SK-N-SH (cell line): ENCODE data around the gene SPG7. TPM values are rescaled to one million over a fixed set of nuclear protein-coding genes. Genes with fewer than 3 reads are reported as not detected.

Source experiments
- CTCF ChIA-PET: fragments of 300-600, 350-600 bp; formaldehyde crosslinking; extraction: SDS; loops from one replicate; lab custom pipeline; 2021; lab: Yijun Ruan, JAX
- POLR2A ChIA-PET: fragments of 350-600 bp; sonication (Branson Sonifier 250); formaldehyde crosslinking; extraction: SDS; loops from one replicate; lab custom pipeline; 2020; ENCODE audit warnings: antibody characterized with exemption, inconsistent platforms; lab: Yijun Ruan, JAX
- DNase-seq: peaks from one replicate; pipeline ENCODE4 v3.0.0; 2012
- H2AFZ ChIP-seq: fragments of 200-600 bp; sonication (generic); 2 replicates; pipeline ENCODE4 v1.8.1; 2016; ENCODE audit warnings: antibody characterized with exemption, mild to moderate bottlenecking, low read depth
- H3F3A ChIP-seq: fragments of 200-600 bp; sonication (generic); replicated peaks from 2 replicates; pipeline ENCODE3; 2016; ENCODE audit warnings: antibody characterized with exemption, mild to moderate bottlenecking; ENCODE audit not compliant: insufficient read depth
- H3K27ac ChIP-seq, 2 experiments: fragments of 200-500 bp in 1 of 2; fragments of 200-600 bp in 1 of 2; sonication (Bioruptor generic) in 1 of 2; sonication (generic), shearing (Covaris generic) in 1 of 2; 2 replicates each; pipeline versions ENCODE4 v1.5.1 to v1.6.1; 2014 to 2016; ENCODE audit warnings: low read depth in 2 of 2, inconsistent platforms in 1 of 2, low read length in 1 of 2, mild to moderate bottlenecking in 1 of 2, mixed read lengths in 1 of 2
- H3K27me3 ChIP-seq: fragments of 200-600 bp; sonication (generic), shearing (Covaris generic); 2 replicates; pipeline ENCODE4 v1.6.1; 2016; ENCODE audit warnings: mixed run types; ENCODE audit not compliant: insufficient read depth
- H3K36me3 ChIP-seq, 2 experiments: fragments of 200-500 bp in 1 of 2; fragments of 200-600 bp in 1 of 2; sonication (Bioruptor generic) in 1 of 2; sonication (generic) in 1 of 2; replicated peaks in 1 of 2; 2 replicates each; pipeline versions ENCODE3 to v1.5.1; 2014 to 2016; ENCODE audit warnings: low read length in 1 of 2, mild to moderate bottlenecking in 1 of 2; ENCODE audit not compliant: insufficient read depth in 2 of 2, control insufficient read depth in 1 of 2
- H3K4me1 ChIP-seq, 2 experiments: fragments of 200-500 bp in 1 of 2; fragments of 200-600 bp in 1 of 2; sonication (Bioruptor generic) in 1 of 2; sonication (generic), shearing (Covaris generic) in 1 of 2; 2 replicates each; pipeline versions ENCODE4 v1.5.1 to v1.6.1; 2014 to 2016; ENCODE audit warnings: low read depth in 1 of 2, low read length in 1 of 2, mixed run types in 1 of 2; ENCODE audit not compliant: insufficient read depth in 2 of 2, control insufficient read depth in 1 of 2
- H3K4me2 ChIP-seq: fragments of 200-600 bp; sonication (generic), shearing (Covaris generic); 2 replicates; pipeline ENCODE4 v1.6.1; 2017; ENCODE audit warnings: mixed run types
- H3K4me3 ChIP-seq, 2 experiments: fragments of 200-500 bp in 1 of 2; fragments of 200-600 bp in 1 of 2; sonication (Bioruptor generic) in 1 of 2; sonication (generic), shearing (Covaris generic) in 1 of 2; 2 replicates each; pipeline versions ENCODE4 v1.5.1 to v1.8.1; 2014 to 2016; ENCODE audit warnings: low read depth in 2 of 2, inconsistent platforms in 1 of 2, low read length in 1 of 2, mild to moderate bottlenecking in 1 of 2, mixed read lengths in 1 of 2, moderate library complexity in 1 of 2
- H3K79me2 ChIP-seq: fragments of 200-600 bp; sonication (generic); 2 replicates; pipeline ENCODE4 v1.8.1; 2017; ENCODE audit warnings: mild to moderate bottlenecking; ENCODE audit not compliant: insufficient read depth
- H3K9ac ChIP-seq: fragments of 200-600 bp; sonication (generic); 2 replicates; pipeline ENCODE4 v1.6.1; 2017; ENCODE audit warnings: mixed run types
- H3K9me2 ChIP-seq: fragments of 200-600 bp; sonication (generic); 2 replicates; pipeline ENCODE4 v1.6.1; 2017; ENCODE audit warnings: mixed run types
- H3K9me3 ChIP-seq: fragments of 200-600 bp; sonication (generic); 2 replicates; pipeline ENCODE4 v1.6.1; 2017; ENCODE audit warnings: mixed run types, mild to moderate bottlenecking, moderate library complexity
- H4K20me1 ChIP-seq: fragments of 200-600 bp; sonication (generic); 2 replicates; pipeline ENCODE4 v1.6.1; 2017; ENCODE audit warnings: mild to moderate bottlenecking, mixed run types; ENCODE audit not compliant: insufficient read depth
- CHD2 ChIP-seq: fragments of 150-350 bp; IDR thresholded peaks from 2 replicates; pipeline ENCODE4 v1.6.1; 2018; ENCODE audit warnings: low read length; ENCODE audit not compliant: partially characterized antibody
- ELF1 ChIP-seq: IDR thresholded peaks from 2 replicates; pipeline ENCODE4 v1.4.0; 2012
- EP300 ChIP-seq, 2 experiments: IDR thresholded peaks; 2 replicates each; pipeline versions ENCODE4 v1.4.0 to v1.6.1; 2012; ENCODE audit warnings: borderline replicate concordance in 1 of 2, low read depth in 1 of 2, low read length in 1 of 2
- EZH2phosphoT487 ChIP-seq: fragments of 200-600 bp; sonication (generic); IDR thresholded peaks from 2 replicates; pipeline ENCODE4 v1.6.1; 2017; ENCODE audit warnings: low read depth, mixed run types, mild to moderate bottlenecking, antibody characterized with exemption, moderate library complexity, borderline replicate concordance
- FOSL2 ChIP-seq: IDR thresholded peaks from 2 replicates; pipeline ENCODE4 v1.4.0; 2012; ENCODE audit warnings: low read depth, mild to moderate bottlenecking, moderate library complexity, borderline replicate concordance
- GABPA ChIP-seq: IDR thresholded peaks from 2 replicates; pipeline ENCODE4 v1.4.0; 2012; ENCODE audit warnings: low read depth, mild to moderate bottlenecking
- MXI1 ChIP-seq: IDR thresholded peaks from 2 replicates; pipeline ENCODE4 v1.6.1; 2012; ENCODE audit warnings: mild to moderate bottlenecking, low read depth, low read length, improper control_type of control experiment
- NFIC ChIP-seq: IDR thresholded peaks from 2 replicates; pipeline ENCODE4 v1.4.0; 2012; ENCODE audit warnings: borderline replicate concordance
- RCOR1 ChIP-seq: fragments of 150-350 bp; IDR thresholded peaks from 2 replicates; pipeline ENCODE4 v1.6.1; 2017; ENCODE audit warnings: antibody characterized with exemption, low read length
- RFX5 ChIP-seq: IDR thresholded peaks from 2 replicates; pipeline ENCODE4 v1.6.1; 2012; ENCODE audit warnings: mild to moderate bottlenecking, improper control_type of control experiment, low read length
- RXRA ChIP-seq: IDR thresholded peaks from 2 replicates; pipeline ENCODE4 v1.4.0; 2012; ENCODE audit warnings: low read depth, mild to moderate bottlenecking, borderline replicate concordance
- SIN3A ChIP-seq: IDR thresholded peaks from 2 replicates; pipeline ENCODE4 v1.6.1; 2012; ENCODE audit warnings: low read depth, mild to moderate bottlenecking, low read length, moderate library complexity, borderline replicate concordance
- SMC3 ChIP-seq: IDR thresholded peaks from 2 replicates; pipeline ENCODE4 v1.6.1; 2012; ENCODE audit warnings: low read depth, low read length, improper control_type of control experiment
- TAF1 ChIP-seq: IDR thresholded peaks from 2 replicates; pipeline ENCODE4 v1.6.1; 2012; ENCODE audit warnings: low read depth, mild to moderate bottlenecking, low read length, moderate library complexity, borderline replicate concordance
- TEAD4 ChIP-seq: IDR thresholded peaks from 2 replicates; pipeline ENCODE4 v1.4.0; 2012; ENCODE audit warnings: mild to moderate bottlenecking, borderline replicate concordance; ENCODE audit not compliant: insufficient read depth
- WGBS: methylation state at CpG from one replicate; pipeline ENCODE4 v1.1.6; 2017; ENCODE audit warnings: low lambda C conversion rate; 5-methylcytosine and 5-hydroxymethylcytosine counted together
- polyA plus RNA-seq, 3 experiments: library from polyadenylated mRNA; depleted of rRNA; stranded (reverse); fragments of >200 nt; gene quantifications; 2 replicates each; pipeline ENCODE4 v1.2.3, GENCODE V29; 2012
- TF ChIP-seq, protein P1 (sequence below): fragments of 150-350 bp; IDR thresholded peaks from 2 replicates; pipeline ENCODE4 v1.6.1; 2016; ENCODE audit warnings: mild to moderate bottlenecking, low read depth, low read length
- TF ChIP-seq, protein P2 (sequence below): IDR thresholded peaks from 2 replicates; pipeline ENCODE4 v1.4.0; 2012; ENCODE audit warnings: low read depth
- TF ChIP-seq, protein P3 (sequence below): IDR thresholded peaks from 2 replicates; pipeline ENCODE4 v1.4.0; 2012; ENCODE audit warnings: low read depth, borderline replicate concordance
- TF ChIP-seq, protein P4 (sequence below): IDR thresholded peaks from 2 replicates; pipeline ENCODE4 v1.6.1; 2012; ENCODE audit warnings: mild to moderate bottlenecking, low read depth, low read length, moderate library complexity

Gene SPG7
- polyA plus RNA-seq, 1 of the 3 experiments (the other 2 are of a cell fraction), result 100 TPM

GRCh38 chr16:89600427-89600826, 92.2 kb downstream of the SPG7 start:
- WGBS, result 87% methylated on average over 10 of the region's 12 CpGs
- no peak overlapping the region for H3K9ac ChIP-seq
- H3K4me2 ChIP-seq, result no peak overlapping the region
- no peak overlapping the region for H3K4me3 ChIP-seq
- CTCF ChIA-PET, result interaction anchor here (1.3 to 2.1 kb wide), 4 partner anchors 9 to 41 kb away, joined by 3 to 15 read pairs (median 7); partner anchors contain the start of gene DPEP1
- no peaks in the 10 kb centered on the region for H3K9me2 ChIP-seq
- POLR2A ChIA-PET, result no interaction called here
- H2AFZ ChIP-seq, result no peak overlapping the region
- H3F3A ChIP-seq, result peaks cover 15% of the 10 kb centered on the region
- no peak overlapping the region for H3K27ac ChIP-seq
- H3K36me3 ChIP-seq, result no peaks in the 10 kb centered on the region
- H3K79me2 ChIP-seq, result no peaks in the 10 kb centered on the region
- no peaks in the 10 kb centered on the region for H3K27me3 ChIP-seq
- H3K9me3 ChIP-seq, result no peaks in the 10 kb centered on the region
- H3K4me1 ChIP-seq, result peaks cover 13 to 14% of the 10 kb centered on the region in 2 experiments; a peak in 3 of 4 replicates
- TF ChIP-seq EP300 (IDR thresholded peaks at IDR 0.05; ENCODE audit: borderline replicate concordance in 1 of 2, low read depth in 1 of 2, low read length in 1 of 2) (no peak), GABPA (no peak), SMC3 (no peak)
- no peaks in the 10 kb centered on the region for H4K20me1 ChIP-seq
- DNase-seq, result no peak

DNA sequence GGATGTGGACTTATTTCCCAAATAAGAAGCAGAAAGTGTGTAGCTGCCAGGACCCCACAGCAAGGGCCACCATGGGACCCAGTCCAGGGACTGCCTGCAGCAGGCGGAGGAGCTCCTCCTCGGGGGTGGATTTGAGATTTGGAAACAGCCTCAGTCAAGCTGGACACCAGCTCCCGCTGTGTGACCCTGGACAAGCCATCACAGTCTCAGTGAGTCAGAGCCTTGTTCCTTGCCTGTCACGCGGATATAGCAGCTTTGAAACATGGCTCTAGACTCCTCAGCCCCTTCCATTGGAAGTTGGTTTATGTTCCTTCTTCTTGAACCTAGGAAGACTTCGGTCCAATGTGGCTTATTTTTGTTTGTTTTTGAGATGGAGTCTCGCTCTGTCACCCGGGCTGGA, 92.8 kb downstream of the SPG7 start:
- no peaks in the 10 kb centered on the region for H3K9me2 ChIP-seq
- H4K20me1 ChIP-seq, result no peaks in the 10 kb centered on the region
- DNase-seq, result no peak
- H3K27me3 ChIP-seq, result no peaks in the 10 kb centered on the region
- no peak overlapping the region for H2AFZ ChIP-seq
- ChIA-PET CTCF (interaction anchor here (0.9 to 2.1 kb wide), 2 partner anchors 14 to 43 kb away, joined by 3 to 15 read pairs; partner anchors contain the start of gene DPEP1), POLR2A (no interaction called here)
- no peak overlapping the region for H3K4me2 ChIP-seq
- no peak overlapping the region for H3K27ac ChIP-seq
- H3K36me3 ChIP-seq, result no peaks in the 10 kb centered on the region
- no peaks in the 10 kb centered on the region for H3K79me2 ChIP-seq
- no peaks in the 10 kb centered on the region for H3K9me3 ChIP-seq
- no peak overlapping the region for H3K4me3 ChIP-seq
- peaks cover 15% of the 10 kb centered on the region for H3F3A ChIP-seq
- H3K4me1 ChIP-seq, result peaks cover 13 to 14% of the 10 kb centered on the region in 2 experiments; a peak in 3 of 4 replicates
- H3K9ac ChIP-seq, result no peak overlapping the region
- no peak for TF ChIP-seq TAF1
- TF ChIP-seq EZH2phosphoT487, result no peak
- TF ChIP-seq TEAD4, result no peak
- TF ChIP-seq RFX5, result no peak
- TF ChIP-seq, protein P1, sequence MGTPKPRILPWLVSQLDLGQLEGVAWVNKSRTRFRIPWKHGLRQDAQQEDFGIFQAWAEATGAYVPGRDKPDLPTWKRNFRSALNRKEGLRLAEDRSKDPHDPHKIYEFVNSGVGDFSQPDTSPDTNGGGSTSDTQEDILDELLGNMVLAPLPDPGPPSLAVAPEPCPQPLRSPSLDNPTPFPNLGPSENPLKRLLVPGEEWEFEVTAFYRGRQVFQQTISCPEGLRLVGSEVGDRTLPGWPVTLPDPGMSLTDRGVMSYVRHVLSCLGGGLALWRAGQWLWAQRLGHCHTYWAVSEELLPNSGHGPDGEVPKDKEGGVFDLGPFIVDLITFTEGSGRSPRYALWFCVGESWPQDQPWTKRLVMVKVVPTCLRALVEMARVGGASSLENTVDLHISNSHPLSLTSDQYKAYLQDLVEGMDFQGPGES, result no peak
- no peak for TF ChIP-seq CHD2
- TF ChIP-seq, protein P2, sequence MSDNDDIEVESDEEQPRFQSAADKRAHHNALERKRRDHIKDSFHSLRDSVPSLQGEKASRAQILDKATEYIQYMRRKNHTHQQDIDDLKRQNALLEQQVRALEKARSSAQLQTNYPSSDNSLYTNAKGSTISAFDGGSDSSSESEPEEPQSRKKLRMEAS, result no peak
- no peak for TF ChIP-seq FOSL2
- no peak for TF ChIP-seq NFIC
- TF ChIP-seq, protein P3, sequence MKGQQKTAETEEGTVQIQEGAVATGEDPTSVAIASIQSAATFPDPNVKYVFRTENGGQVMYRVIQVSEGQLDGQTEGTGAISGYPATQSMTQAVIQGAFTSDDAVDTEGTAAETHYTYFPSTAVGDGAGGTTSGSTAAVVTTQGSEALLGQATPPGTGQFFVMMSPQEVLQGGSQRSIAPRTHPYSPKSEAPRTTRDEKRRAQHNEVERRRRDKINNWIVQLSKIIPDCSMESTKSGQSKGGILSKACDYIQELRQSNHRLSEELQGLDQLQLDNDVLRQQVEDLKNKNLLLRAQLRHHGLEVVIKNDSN, result no peak
- TF ChIP-seq, protein P4, sequence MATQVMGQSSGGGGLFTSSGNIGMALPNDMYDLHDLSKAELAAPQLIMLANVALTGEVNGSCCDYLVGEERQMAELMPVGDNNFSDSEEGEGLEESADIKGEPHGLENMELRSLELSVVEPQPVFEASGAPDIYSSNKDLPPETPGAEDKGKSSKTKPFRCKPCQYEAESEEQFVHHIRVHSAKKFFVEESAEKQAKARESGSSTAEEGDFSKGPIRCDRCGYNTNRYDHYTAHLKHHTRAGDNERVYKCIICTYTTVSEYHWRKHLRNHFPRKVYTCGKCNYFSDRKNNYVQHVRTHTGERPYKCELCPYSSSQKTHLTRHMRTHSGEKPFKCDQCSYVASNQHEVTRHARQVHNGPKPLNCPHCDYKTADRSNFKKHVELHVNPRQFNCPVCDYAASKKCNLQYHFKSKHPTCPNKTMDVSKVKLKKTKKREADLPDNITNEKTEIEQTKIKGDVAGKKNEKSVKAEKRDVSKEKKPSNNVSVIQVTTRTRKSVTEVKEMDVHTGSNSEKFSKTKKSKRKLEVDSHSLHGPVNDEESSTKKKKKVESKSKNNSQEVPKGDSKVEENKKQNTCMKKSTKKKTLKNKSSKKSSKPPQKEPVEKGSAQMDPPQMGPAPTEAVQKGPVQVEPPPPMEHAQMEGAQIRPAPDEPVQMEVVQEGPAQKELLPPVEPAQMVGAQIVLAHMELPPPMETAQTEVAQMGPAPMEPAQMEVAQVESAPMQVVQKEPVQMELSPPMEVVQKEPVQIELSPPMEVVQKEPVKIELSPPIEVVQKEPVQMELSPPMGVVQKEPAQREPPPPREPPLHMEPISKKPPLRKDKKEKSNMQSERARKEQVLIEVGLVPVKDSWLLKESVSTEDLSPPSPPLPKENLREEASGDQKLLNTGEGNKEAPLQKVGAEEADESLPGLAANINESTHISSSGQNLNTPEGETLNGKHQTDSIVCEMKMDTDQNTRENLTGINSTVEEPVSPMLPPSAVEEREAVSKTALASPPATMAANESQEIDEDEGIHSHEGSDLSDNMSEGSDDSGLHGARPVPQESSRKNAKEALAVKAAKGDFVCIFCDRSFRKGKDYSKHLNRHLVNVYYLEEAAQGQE, result no peak
- no peak for TF ChIP-seq RXRA
- no peak for TF ChIP-seq SIN3A
- no peak for TF ChIP-seq ELF1
- TF ChIP-seq RCOR1, result no peak
- TF ChIP-seq EP300 (IDR thresholded peaks at IDR 0.05; ENCODE audit: borderline replicate concordance in 1 of 2, low read depth in 1 of 2, low read length in 1 of 2), result no peak
- TF ChIP-seq MXI1, result no peak
- 92% methylated on average over 5 of the region's 8 CpGs for WGBS
